ENCODE data around the gene THOC1. TPM values are rescaled to one million over a fixed set of nuclear protein-coding genes. Genes with fewer than 3 reads are reported as not detected.

Gene THOC1
- 10 to 100 TPM; 56.2 to 98.9 (median 67.5) TPM for total RNA-seq

GRCh38 chr18:267688-268552 lies at the start of gene THOC1:
Gene THOC1 (minus strand): TSS chr18:268047. CDS start chr18:268019, 28 bp downstream.
- H3K4me3 ChIP-seq, result peak within 1 kb of the TSS; percentile 82 to 96 (median 89)
- H3K36me3 ChIP-seq, result no peaks in the 10 kb centered on the region
- peak; percentile 85 for DNase-seq (ENCODE audit: low spot score in 2 of 2)
- H3K27me3 ChIP-seq, result no peaks in the 10 kb centered on the region
- TF ChIP-seq CTCF (IDR thresholded peaks at IDR 0.05) (no peak), POLR2AphosphoS5 (IDR thresholded peaks at IDR 0.05) (peak; percentile 90 to 95 (median 92)), POLR2A (IDR thresholded peaks at IDR 0.05) (peak; percentile 55)
- peak within 1 kb of the TSS; percentile 94 for H3K27ac ChIP-seq
- H3K4me1 ChIP-seq, result peaks cover 0 to 4% of the 10 kb centered on the region in 2 donors
- no peaks in the 10 kb centered on the region for H3K9me3 ChIP-seq
- intact Hi-C loops (cut with DNase I; ENCODE audit: low total_unique reads), result no loop called here

GRCh38 chr18:317618-318017 lies 49.8 kb upstream of the THOC1 start:
- Histone ChIP-seq H3K27ac (no peak overlapping the region), H3K4me1 (no peaks in the 10 kb centered on the region), H3K36me3 (no peaks in the 10 kb centered on the region), H3K4me3 (no peak overlapping the region), H3K9me3 (no peaks in the 10 kb centered on the region), H3K27me3 (no peaks in the 10 kb centered on the region)
- intact Hi-C loops (cut with DNase I; ENCODE audit: low total_unique reads), result no loop called here
- DNase-seq (ENCODE audit: low spot score in 2 of 2), result no peak
- no peak for TF ChIP-seq CTCF (IDR thresholded peaks at IDR 0.05)
- TF ChIP-seq POLR2A (IDR thresholded peaks at IDR 0.05), result no peak
- no peak for TF ChIP-seq POLR2AphosphoS5 (IDR thresholded peaks at IDR 0.05)

- intact Hi-C loops (cut with DNase I; ENCODE audit: low total_unique reads), result no loop called here
- no peak overlapping the region for H3K4me3 ChIP-seq
- no peaks in the 10 kb centered on the region for H3K36me3 ChIP-seq
- no peak for TF ChIP-seq CTCF (IDR thresholded peaks at IDR 0.05)
- TF ChIP-seq POLR2A (IDR thresholded peaks at IDR 0.05), result no peak
- TF ChIP-seq POLR2AphosphoS5 (IDR thresholded peaks at IDR 0.05), result no peak
- H3K27me3 ChIP-seq, result no peaks in the 10 kb centered on the region
- DNase-seq (ENCODE audit: low spot score in 2 of 2), result no peak
- H3K27ac ChIP-seq, result no peak overlapping the region
- no peaks in the 10 kb centered on the region for H3K4me1 ChIP-seq
- no peaks in the 10 kb centered on the region for H3K9me3 ChIP-seq
Measured at GRCh38 chr18:316393-316792, 48.5 kb upstream of the THOC1 start.

GRCh38 chr18:313931-314330 lies 46.1 kb upstream of the THOC1 start:
- no peak for TF ChIP-seq CTCF (IDR thresholded peaks at IDR 0.05)
- Histone ChIP-seq H3K27ac (no peak overlapping the region), H3K36me3 (no peaks in the 10 kb centered on the region), H3K4me3 (no peak overlapping the region), H3K27me3 (no peaks in the 10 kb centered on the region), H3K9me3 (no peaks in the 10 kb centered on the region), H3K4me1 (no peaks in the 10 kb centered on the region)
- intact Hi-C loops (cut with DNase I; ENCODE audit: low total_unique reads), result no loop called here
- DNase-seq (ENCODE audit: low spot score in 2 of 2), result no peak

- H3K4me1 ChIP-seq, result no peaks in the 10 kb centered on the region
- no peak for TF ChIP-seq CTCF (IDR thresholded peaks at IDR 0.05)
- TF ChIP-seq POLR2A (IDR thresholded peaks at IDR 0.05), result no peak
- TF ChIP-seq POLR2AphosphoS5 (IDR thresholded peaks at IDR 0.05), result no peak
- H3K27ac ChIP-seq, result no peak overlapping the region
- H3K4me3 ChIP-seq, result no peak overlapping the region
- H3K9me3 ChIP-seq, result no peaks in the 10 kb centered on the region
- intact Hi-C loops (cut with DNase I; ENCODE audit: low total_unique reads), result no loop called here
- H3K36me3 ChIP-seq, result no peaks in the 10 kb centered on the region
- H3K27me3 ChIP-seq, result no peaks in the 10 kb centered on the region
- no peak for DNase-seq (ENCODE audit: low spot score in 2 of 2)
Measured at GRCh38 chr18:312415-312814, 44.6 kb upstream of the THOC1 start.

Measured in breast epithelium (tissue), 4 donors.